Spleen (tissue), 7 donors: ENCODE results near the gene ZNF619.

ENCODE experiments used
- POLR2A ChIP-seq, 3 donors: fragments of 450-650 bp; IDR thresholded peaks; one replicate each; pipeline ENCODE4 v1.5.1; 2017; ENCODE audit warnings: antibody characterized with exemption in 3 of 3, mild to moderate bottlenecking in 1 of 3
- TF ChIP-seq, protein P1 (sequence below), 11 experiments: fragments of 200-600 bp in 7 of 11; fragments of 450-650 bp in 4 of 11; sonication (generic) in 4 of 11; IDR thresholded peaks in 8 of 11; conservative IDR thresholded peaks in 3 of 11; 1 replicate in 7 of 11; 2 replicates in 4 of 11; pipeline versions ENCODE4 v1.4.0 to v1.8.0; 2016 to 2021; ENCODE audit warnings: antibody characterized with exemption in 11 of 11, inconsistent platforms in 4 of 11, mild to moderate bottlenecking in 1 of 11
- donor health status: DM: no; HTN: no; CAD: no; lungs with moderate emphysema.
- donor health status: DM: no; HTN: no; CAD: no.
- donor health status: DM: no; HTN: no; CAD: no.

- TF ChIP-seq, protein P1, sequence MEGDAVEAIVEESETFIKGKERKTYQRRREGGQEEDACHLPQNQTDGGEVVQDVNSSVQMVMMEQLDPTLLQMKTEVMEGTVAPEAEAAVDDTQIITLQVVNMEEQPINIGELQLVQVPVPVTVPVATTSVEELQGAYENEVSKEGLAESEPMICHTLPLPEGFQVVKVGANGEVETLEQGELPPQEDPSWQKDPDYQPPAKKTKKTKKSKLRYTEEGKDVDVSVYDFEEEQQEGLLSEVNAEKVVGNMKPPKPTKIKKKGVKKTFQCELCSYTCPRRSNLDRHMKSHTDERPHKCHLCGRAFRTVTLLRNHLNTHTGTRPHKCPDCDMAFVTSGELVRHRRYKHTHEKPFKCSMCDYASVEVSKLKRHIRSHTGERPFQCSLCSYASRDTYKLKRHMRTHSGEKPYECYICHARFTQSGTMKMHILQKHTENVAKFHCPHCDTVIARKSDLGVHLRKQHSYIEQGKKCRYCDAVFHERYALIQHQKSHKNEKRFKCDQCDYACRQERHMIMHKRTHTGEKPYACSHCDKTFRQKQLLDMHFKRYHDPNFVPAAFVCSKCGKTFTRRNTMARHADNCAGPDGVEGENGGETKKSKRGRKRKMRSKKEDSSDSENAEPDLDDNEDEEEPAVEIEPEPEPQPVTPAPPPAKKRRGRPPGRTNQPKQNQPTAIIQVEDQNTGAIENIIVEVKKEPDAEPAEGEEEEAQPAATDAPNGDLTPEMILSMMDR (IDR thresholded peaks at IDR 0.05 in 8 of 11, conservative IDR thresholded peaks at IDR 0.05 in 3 of 11), result no peak
- TF ChIP-seq POLR2A (IDR thresholded peaks at IDR 0.05), result no peak
These were observed 44.3 kb downstream of the ZNF619 start for GRCh38 chr3:40521254-40521653.
